ENCODE results near the gene SLC9B1.

GRCh38 chr4:102868153-102868780, 151.2 kb downstream of the SLC9B1 start:
- TF ChIP-seq EZH2 (IDR thresholded peaks at IDR 0.05; ENCODE audit: low read length): no peak
- TF ChIP-seq CTCF (optimal IDR thresholded peaks at IDR 0.05 in 1 of 3, IDR thresholded peaks at IDR 0.05 in 1 of 3, conservative IDR thresholded peaks at IDR 0.05 in 1 of 3; ENCODE audit: extremely low read depth in 1 of 3, insufficient read depth in 2 of 3, low read length in 3 of 3): no peak
